Measurements from ENCODE around the gene JDP2.

JDP2 gene

GRCh38 chr14:75511201-75511600, 83.4 kb downstream of the JDP2 start:
- Histone ChIP-seq H3K27me3 (ENCODE audit: control insufficient read depth, insufficient read depth, low read length) (no peaks in the 10 kb centered on the region), H3K9me3 (ENCODE audit: control insufficient read depth, low read depth, low read length) (no peaks in the 10 kb centered on the region), H3K9ac (ENCODE audit: low read length) (no peak overlapping the region), H3K27ac (ENCODE audit: low read length) (no peak overlapping the region), H3K4me1 (ENCODE audit: control insufficient read depth, low read depth, low read length) (peaks cover 10% of the 10 kb centered on the region), H3K4me3 (ENCODE audit: low read length) (no peak overlapping the region), H3K36me3 (ENCODE audit: control insufficient read depth, low read depth, low read length) (no peaks in the 10 kb centered on the region)

GRCh38 chr14:75513911-75514672, 86.3 kb downstream of the JDP2 start:
- Histone ChIP-seq H3K27ac (ENCODE audit: low read length) (no peak overlapping the region), H3K36me3 (ENCODE audit: control insufficient read depth, low read depth, low read length) (no peaks in the 10 kb centered on the region), H3K27me3 (ENCODE audit: control insufficient read depth, insufficient read depth, low read length) (no peaks in the 10 kb centered on the region), H3K9ac (ENCODE audit: low read length) (no peak overlapping the region), H3K4me1 (ENCODE audit: control insufficient read depth, low read depth, low read length) (peaks cover 10% of the 10 kb centered on the region), H3K9me3 (ENCODE audit: control insufficient read depth, low read depth, low read length) (no peaks in the 10 kb centered on the region), H3K4me3 (ENCODE audit: low read length) (no peak overlapping the region)

- Histone ChIP-seq H3K4me1 (ENCODE audit: control insufficient read depth, low read depth, low read length) (peaks cover 10% of the 10 kb centered on the region), H3K9ac (ENCODE audit: low read length) (no peak overlapping the region), H3K36me3 (ENCODE audit: control insufficient read depth, low read depth, low read length) (no peaks in the 10 kb centered on the region), H3K27ac (ENCODE audit: low read length) (no peak overlapping the region), H3K9me3 (ENCODE audit: control insufficient read depth, low read depth, low read length) (no peaks in the 10 kb centered on the region), H3K4me3 (ENCODE audit: low read length) (no peak overlapping the region), H3K27me3 (ENCODE audit: control insufficient read depth, insufficient read depth, low read length) (no peaks in the 10 kb centered on the region)
Measured at GRCh38 chr14:75514673-75515628, 87.1 kb downstream of the JDP2 start.

- Histone ChIP-seq H3K9me3 (ENCODE audit: control insufficient read depth, low read depth, low read length) (no peaks in the 10 kb centered on the region), H3K36me3 (ENCODE audit: control insufficient read depth, low read depth, low read length) (no peaks in the 10 kb centered on the region), H3K9ac (ENCODE audit: low read length) (no peak overlapping the region), H3K4me3 (ENCODE audit: low read length) (no peak overlapping the region), H3K4me1 (ENCODE audit: control insufficient read depth, low read depth, low read length) (peaks cover 10% of the 10 kb centered on the region), H3K27ac (ENCODE audit: low read length) (no peak overlapping the region), H3K27me3 (ENCODE audit: control insufficient read depth, insufficient read depth, low read length) (no peaks in the 10 kb centered on the region)
Measured at GRCh38 chr14:75515629-75515996, 87.8 kb downstream of the JDP2 start.

- no peak overlapping the region for H3K9ac ChIP-seq (ENCODE audit: low read length)
- peaks cover 10% of the 10 kb centered on the region for H3K4me1 ChIP-seq (ENCODE audit: control insufficient read depth, low read depth, low read length)
- no peaks in the 10 kb centered on the region for H3K27me3 ChIP-seq (ENCODE audit: control insufficient read depth, insufficient read depth, low read length)
- no peaks in the 10 kb centered on the region for H3K36me3 ChIP-seq (ENCODE audit: control insufficient read depth, low read depth, low read length)
- H3K9me3 ChIP-seq (ENCODE audit: control insufficient read depth, low read depth, low read length) = no peaks in the 10 kb centered on the region
- no peak overlapping the region for H3K4me3 ChIP-seq (ENCODE audit: low read length)
- H3K27ac ChIP-seq (ENCODE audit: low read length) = no peak overlapping the region
Measured at GRCh38 chr14:75518625-75519024, 90.8 kb downstream of the JDP2 start.

- Histone ChIP-seq H3K4me1 (ENCODE audit: control insufficient read depth, low read depth, low read length) (peaks cover 8% of the 10 kb centered on the region), H3K27me3 (ENCODE audit: control insufficient read depth, insufficient read depth, low read length) (no peaks in the 10 kb centered on the region), H3K4me3 (ENCODE audit: low read length) (no peak overlapping the region), H3K9ac (ENCODE audit: low read length) (no peak overlapping the region), H3K36me3 (ENCODE audit: control insufficient read depth, low read depth, low read length) (no peaks in the 10 kb centered on the region), H3K27ac (ENCODE audit: low read length) (no peak overlapping the region), H3K9me3 (ENCODE audit: control insufficient read depth, low read depth, low read length) (no peaks in the 10 kb centered on the region)
Measured at GRCh38 chr14:75519394-75519793, 91.6 kb downstream of the JDP2 start.

GRCh38 chr14:75519826-75520728, 92.3 kb downstream of the JDP2 start:
- H3K27me3 ChIP-seq (ENCODE audit: control insufficient read depth, insufficient read depth, low read length) = no peaks in the 10 kb centered on the region
- no peaks in the 10 kb centered on the region for H3K9me3 ChIP-seq (ENCODE audit: control insufficient read depth, low read depth, low read length)
- H3K4me3 ChIP-seq (ENCODE audit: low read length) = no peak overlapping the region
- peaks cover 2% of the 10 kb centered on the region for H3K4me1 ChIP-seq (ENCODE audit: control insufficient read depth, low read depth, low read length)
- H3K27ac ChIP-seq (ENCODE audit: low read length) = no peak overlapping the region
- H3K36me3 ChIP-seq (ENCODE audit: control insufficient read depth, low read depth, low read length) = no peaks in the 10 kb centered on the region
- H3K9ac ChIP-seq (ENCODE audit: low read length) = no peak overlapping the region

GRCh38 chr14:75520852-75521251, 93.0 kb downstream of the JDP2 start:
- Histone ChIP-seq H3K4me3 (ENCODE audit: low read length) (no peak overlapping the region), H3K9me3 (ENCODE audit: control insufficient read depth, low read depth, low read length) (no peaks in the 10 kb centered on the region), H3K9ac (ENCODE audit: low read length) (no peak overlapping the region), H3K36me3 (ENCODE audit: control insufficient read depth, low read depth, low read length) (no peaks in the 10 kb centered on the region), H3K27ac (ENCODE audit: low read length) (no peak overlapping the region), H3K27me3 (ENCODE audit: control insufficient read depth, insufficient read depth, low read length) (no peaks in the 10 kb centered on the region), H3K4me1 (ENCODE audit: control insufficient read depth, low read depth, low read length) (no peaks in the 10 kb centered on the region)

GRCh38 chr14:75521415-75522199, 93.8 kb downstream of the JDP2 start:
- H3K9ac ChIP-seq (ENCODE audit: low read length) = no peak overlapping the region
- H3K36me3 ChIP-seq (ENCODE audit: control insufficient read depth, low read depth, low read length) = no peaks in the 10 kb centered on the region
- no peak overlapping the region for H3K4me3 ChIP-seq (ENCODE audit: low read length)
- no peaks in the 10 kb centered on the region for H3K4me1 ChIP-seq (ENCODE audit: control insufficient read depth, low read depth, low read length)
- H3K27ac ChIP-seq (ENCODE audit: low read length) = no peak overlapping the region
- H3K9me3 ChIP-seq (ENCODE audit: control insufficient read depth, low read depth, low read length) = no peaks in the 10 kb centered on the region
- H3K27me3 ChIP-seq (ENCODE audit: control insufficient read depth, insufficient read depth, low read length) = no peaks in the 10 kb centered on the region

GRCh38 chr14:75522224-75522982, 94.6 kb downstream of the JDP2 start, which contains the start of gene BATF:
TSS of gene BATF (plus strand) at chr14:75522469. CDS start at chr14:75522683, 214 bp downstream.
- Histone ChIP-seq H3K9ac (ENCODE audit: low read length) (no peak within 1 kb of the TSS), H3K4me1 (ENCODE audit: control insufficient read depth, low read depth, low read length) (no peaks in the 10 kb centered on the region), H3K27ac (ENCODE audit: low read length) (no peak within 1 kb of the TSS), H3K9me3 (ENCODE audit: control insufficient read depth, low read depth, low read length) (no peaks in the 10 kb centered on the region), H3K36me3 (ENCODE audit: control insufficient read depth, low read depth, low read length) (no peaks in the 10 kb centered on the region), H3K27me3 (ENCODE audit: control insufficient read depth, insufficient read depth, low read length) (no peaks in the 10 kb centered on the region), H3K4me3 (ENCODE audit: low read length) (no peak within 1 kb of the TSS)
